GM18505 (cell line): Measurements from ENCODE around the gene MEIOSIN.
"Not testable (repeated sequence)": the region's sequence is repeated elsewhere in the genome, so short reads cannot be mapped to it uniquely, and the experiment has no call there.

Experiments
- ATAC-seq: cut with Tn5 transposase; IDR thresholded peaks from one replicate; pipeline ENCODE4 v1.9.1; 2021; ENCODE audit not compliant: unreplicated experiment
- POLR2A ChIP-seq: IDR thresholded peaks from 4 replicates; pipeline ENCODE4 v1.6.1; 2011; ENCODE audit warnings: borderline replicate concordance; ENCODE audit not compliant: insufficient read depth, insufficient read length; ENCODE audit errors: extremely low read depth

MEIOSIN gene

DNA sequence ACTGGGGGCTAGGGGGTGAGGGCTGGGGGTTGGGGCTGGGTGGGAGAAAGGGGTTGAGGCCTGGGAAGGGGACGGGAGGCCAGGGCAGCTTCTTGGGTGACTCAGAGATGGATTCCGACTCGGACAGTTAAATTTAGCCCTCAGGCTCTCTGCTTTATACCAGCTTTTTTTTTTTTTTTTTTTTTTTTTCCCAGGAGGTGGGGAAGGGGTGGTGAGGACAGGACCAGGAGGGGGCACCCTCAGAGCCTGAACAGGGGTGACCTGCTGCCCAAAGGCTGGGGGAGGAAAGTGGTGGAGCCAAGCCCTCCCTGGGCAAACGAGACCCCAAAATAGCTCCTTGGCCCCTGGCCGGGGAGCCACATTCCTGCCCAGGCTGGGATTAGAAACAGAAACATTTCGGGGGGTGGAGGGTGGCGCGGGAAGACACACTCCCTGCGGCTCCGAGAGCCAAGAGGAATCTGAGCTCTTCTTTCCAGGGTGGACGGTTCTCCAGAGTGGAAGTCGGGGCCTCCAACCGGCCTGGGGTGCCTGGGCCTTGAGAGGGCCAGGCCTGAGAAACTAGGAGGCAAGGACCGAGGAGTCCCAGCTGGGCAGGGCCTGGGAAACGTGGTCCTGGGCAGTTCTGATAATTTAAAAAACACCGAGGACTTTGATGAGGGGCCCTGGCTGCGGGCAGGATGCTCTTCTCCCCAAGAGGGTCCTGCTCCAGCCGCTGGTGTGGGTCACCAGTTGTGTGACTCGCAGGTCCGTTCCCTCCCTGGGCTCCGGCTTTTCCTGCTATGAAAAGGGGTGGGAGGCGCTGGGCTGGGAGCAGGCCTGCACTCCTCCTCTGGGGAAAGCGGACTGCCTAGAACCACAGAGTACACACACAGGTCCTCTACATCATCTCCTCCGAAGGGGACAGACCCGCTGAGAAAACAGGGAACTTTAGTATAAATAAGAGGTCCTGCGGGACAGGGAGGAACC, 49.9 kb downstream of the MEIOSIN start:
- no peak for ATAC-seq
- no peak for TF ChIP-seq POLR2A

DNA sequence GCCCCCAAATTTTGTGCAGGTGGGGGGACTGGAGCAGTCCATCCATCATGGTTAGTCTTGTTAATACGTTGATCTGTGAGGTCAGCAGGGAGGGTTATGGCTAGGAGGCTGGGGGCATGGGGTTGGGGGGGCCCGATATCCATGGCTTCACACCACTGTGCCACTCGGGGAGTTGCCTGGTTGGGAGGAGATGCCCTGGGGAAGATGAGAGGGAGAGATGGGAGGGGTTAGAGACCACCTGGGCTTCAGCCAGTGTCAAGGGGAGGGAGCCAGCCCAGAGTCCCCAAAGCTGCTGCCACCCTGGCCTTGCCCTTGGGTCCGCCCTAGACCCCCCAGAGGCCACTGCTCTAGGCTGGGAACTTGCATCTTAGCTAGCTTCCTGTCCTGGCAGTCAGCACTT, 50.9 kb downstream of the MEIOSIN start:
- ATAC-seq: no peak
- no peak for TF ChIP-seq POLR2A

DNA sequence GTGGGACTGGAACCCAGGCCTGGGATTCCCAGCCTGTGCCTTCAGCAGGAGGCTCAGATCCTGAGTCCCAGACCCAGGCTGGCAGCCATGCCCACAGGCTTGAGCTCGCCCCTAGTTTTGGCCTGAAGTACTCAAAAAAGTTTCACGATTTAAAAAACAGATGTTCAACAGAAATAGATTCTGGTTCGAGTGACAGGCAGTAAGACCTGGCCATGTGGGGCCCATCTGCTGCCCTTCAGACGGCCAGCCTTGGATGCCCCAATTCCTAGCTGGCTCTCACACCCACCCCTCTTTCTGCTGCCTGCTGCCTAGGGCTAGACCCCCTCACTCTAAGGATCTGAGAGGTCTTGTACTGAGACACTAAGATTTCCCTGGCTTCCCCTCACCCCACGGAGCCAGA, 51.9 kb downstream of the MEIOSIN start:
- no peak for ATAC-seq
- no peak for TF ChIP-seq POLR2A

DNA sequence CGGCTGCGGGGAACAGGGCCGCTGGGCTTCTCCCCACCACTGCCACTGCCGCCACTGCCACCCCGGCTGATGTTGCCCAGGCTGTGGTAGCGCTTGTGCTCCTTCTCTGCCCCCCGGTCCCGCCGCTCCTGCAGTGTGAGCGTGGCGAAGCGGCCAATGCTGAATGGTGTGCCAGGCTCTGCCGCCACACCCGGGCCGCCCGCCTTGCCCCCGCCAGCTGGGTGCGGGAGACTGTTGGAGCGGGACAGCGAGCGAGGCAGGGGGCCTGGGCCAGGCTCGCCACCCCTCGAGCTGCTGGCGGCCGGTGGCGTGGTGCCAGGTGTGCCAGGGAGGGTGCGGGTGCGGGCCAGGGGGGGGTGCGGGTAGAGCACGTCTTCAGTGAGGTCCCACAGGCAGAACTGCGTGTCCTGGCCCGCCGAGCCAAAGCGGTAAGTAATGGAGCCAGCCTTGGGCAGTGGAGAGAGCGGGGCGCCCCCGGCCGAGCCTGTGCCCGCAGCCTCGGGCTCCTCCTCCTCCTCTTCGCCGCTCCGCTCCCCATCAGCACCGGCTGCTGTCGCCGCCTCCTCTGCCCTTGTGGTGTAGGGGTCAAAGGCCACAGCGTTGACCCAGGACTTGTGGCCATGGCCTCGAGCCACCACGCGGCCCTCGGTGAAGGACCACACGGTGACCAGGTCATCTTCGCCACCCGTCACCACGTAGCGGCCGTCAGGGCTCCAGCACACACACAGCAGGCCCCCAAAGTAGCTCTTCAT, 52.7 kb downstream of the MEIOSIN start:
- ATAC-seq: no peak
- no peak for TF ChIP-seq POLR2A

DNA sequence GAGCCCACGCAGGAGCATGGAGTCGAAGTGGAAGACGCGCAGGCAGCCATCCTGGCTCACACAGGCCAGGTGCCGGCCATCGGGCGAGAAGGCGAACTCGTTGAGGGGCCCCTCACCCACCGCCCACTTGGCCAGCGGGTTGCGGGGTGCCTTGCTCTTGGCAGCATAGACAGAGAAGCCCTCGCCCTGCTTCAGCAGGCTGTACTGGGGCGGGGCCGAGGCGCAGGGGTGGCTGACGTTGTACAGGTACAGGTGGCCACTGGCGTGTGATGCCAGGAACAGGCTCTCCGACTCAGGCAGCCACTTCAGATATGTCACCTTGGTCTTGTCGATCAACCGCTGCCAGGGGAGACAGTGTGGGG, 53.3 kb downstream of the MEIOSIN start:
- no peak for TF ChIP-seq POLR2A
- no peak for ATAC-seq

DNA sequence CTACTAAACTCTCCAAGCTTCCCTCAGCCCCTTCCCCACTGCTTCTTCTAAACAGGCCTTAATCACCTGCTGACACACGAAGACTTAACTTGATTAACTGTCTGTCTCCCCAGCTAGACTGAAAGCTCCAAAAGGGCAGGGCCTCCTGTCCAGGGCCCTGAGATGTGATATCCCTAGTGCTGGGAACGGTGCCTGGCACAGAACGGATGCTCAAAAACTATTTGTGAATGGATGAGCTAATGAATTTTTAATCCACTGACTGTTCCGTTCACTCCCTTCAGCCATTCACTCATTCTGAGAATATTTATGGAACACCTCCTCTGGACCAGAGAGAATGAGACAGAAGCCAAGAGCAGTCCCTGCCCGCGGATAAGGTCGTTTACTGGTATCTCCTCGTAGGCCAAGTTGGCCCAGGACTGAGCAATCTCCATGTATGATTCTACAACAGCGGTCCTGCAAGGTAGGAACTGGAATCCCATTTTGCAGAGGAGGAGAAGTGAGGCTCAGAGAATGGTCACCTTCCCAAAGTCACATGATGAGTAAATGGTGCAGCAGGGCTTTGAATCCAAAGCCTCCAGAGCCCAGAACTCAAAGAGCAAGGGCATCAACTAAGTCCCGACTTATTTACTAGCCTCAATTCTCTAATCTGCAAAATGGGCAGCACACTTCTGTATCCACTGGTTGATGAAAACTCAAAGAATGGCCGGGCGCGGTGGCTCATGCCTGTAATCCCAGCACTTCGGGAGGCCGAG, 56.0 kb downstream of the MEIOSIN start:
- ATAC-seq: no peak
- TF ChIP-seq POLR2A: no peak

DNA sequence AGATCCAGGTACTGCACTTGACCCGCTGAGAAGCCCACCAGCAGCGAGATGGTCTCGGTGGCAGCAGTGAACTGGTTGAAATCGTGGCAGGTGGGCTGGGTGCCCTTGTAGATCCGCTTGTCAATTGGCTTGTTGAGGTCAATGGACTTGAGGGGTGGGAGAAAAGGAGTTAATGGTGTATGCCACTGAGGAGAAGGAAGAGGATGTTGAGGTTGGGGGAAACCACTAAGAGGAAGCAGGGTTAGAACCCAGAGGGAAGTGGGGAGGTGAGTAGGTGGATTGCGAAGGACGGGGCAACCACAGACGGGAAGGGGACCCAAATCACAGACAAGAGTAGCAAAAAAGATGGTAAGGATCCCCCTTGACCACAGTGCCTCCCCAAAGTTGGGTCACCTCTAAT, 57.7 kb downstream of the MEIOSIN start:
- no peak for ATAC-seq
- TF ChIP-seq POLR2A: no peak

DNA sequence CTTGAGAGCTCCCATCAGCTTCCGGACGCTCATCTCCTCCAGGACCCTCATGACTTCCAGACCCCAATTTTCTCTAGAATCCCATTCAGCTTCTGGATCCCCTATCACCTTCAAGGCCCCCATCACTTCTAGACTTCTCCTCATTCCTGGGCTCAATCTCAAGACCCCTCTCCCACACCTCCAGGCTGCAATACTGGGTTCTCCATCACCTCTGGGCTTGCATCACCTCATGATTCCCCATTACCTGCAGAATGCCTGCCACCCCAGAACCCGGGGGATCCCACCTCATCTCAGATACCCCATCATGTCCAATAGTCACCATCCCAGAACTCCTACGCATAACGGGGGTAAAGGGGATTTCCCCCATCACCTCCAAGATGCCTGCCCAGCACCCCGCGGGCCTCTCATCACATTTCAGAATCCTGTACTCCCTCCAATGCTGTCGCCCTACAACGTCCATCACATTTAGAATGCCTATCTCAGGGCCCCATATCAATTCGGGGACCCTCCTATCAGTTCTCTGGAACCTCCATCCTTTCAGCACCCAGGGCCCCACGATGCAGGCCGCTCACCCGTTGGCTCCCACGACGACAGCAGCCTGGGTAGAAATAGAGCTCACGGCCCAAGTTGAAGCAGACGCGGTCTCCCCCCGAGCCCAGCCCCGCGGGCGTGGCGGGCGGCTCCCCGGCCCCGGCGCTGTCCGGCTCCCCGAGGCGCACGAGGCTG, 58.7 kb downstream of the MEIOSIN start:
- ATAC-seq: peak; percentile 34
- TF ChIP-seq POLR2A: no peak

DNA sequence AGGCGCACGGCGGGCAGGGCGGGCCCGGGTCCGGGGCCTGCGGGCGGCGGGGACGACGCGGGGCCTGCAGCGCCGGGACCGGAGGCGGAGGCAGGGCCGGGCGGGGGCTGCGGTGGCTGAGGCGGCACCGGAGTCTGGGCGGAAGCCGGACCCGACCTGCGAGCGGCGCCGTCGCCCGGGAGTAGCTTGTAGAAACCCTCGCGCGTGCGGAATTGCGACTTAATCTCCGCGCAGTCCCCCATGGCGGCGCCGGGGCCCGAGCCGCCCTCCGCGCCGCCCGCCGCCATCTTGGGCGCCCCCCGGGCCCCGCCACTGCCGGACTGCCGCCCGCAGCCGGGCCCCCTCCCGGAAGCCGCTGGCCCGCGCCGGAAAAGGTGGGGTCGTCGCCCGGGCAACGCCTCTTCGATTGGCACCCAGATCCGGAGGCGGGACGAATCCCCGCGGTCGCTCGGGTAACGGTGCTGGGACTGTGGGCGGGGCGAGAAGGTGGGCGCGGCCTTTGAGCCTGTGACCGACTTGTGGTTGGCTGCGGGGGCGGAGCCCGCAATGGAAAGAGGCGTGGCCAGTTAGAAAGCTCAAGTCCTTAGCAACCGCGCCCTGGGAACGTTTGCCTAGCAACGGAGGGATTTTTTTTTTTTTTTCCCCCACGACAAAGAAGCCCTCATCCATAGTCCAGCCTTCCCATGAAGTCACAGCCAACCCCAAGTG, 59.4 kb downstream of the MEIOSIN start, which contains the start of gene DMWD:
Gene DMWD, minus strand, starts transcription at position 376 of the 708 bp plus-strand sequence. Its CDS starts 89 bp downstream, at position 287.
- peak; percentile 82 for ATAC-seq
- peak; percentile 85 for TF ChIP-seq POLR2A

DNA sequence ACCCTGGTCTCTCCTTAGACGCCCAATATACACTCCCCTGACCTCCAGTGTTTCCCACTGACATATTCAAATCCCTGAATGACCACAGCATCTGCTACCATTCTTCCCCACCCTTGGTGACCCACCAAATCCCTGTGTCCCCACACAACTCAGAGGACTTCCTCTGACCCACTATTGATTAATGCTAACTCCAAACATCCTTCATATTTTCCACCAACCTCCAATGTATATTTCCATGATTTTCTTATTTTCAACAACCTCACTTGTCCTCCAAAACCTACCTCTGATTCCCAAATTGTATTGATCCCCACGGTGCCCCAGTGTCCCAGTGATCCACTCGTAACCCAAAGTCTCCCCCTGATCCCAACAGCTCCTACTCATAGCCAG, 59.9 kb downstream of the MEIOSIN start:
- TF ChIP-seq POLR2A: no peak
- no peak for ATAC-seq

DNA sequence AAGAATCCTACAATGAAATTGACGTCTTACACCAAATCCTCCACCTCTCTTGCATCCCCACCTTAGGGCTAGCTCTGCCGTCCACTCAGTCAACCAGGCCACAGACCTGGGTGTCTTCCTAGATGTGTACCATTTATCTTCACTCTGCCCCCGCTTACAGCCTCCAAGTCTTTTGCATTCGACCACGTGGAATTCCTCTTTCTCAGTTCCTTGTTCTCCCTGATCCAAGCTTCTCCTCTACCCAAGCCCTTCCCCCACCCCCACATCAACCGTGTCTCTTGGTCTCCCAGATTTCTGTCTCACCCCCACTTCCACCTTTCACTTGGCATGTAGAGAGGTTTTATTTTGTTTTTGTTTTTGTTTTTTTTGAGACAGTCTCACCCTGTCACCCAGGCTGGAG, 60.6 kb downstream of the MEIOSIN start:
- TF ChIP-seq POLR2A: no peak
- ATAC-seq: no peak

DNA sequence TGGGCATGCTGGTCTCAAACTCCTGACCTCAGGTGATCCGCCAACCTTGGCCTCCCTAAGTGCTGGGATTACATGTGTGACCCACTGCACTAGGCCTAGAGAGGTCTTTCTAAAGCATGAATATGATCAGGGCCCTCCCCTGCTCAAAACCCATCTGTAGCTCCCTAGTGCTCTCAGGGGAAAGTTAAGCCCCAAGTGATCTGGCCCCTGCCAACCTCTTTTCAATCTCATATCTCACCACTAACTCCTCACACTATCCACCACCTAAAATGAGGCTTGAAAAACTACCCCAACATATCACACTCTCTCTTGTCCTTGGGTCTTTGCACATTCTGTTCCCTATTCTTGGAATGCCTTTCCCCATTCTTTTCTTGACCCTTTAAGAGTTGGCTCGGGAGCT, 61.4 kb downstream of the MEIOSIN start:
- no peak for TF ChIP-seq POLR2A
- ATAC-seq: no peak

DNA sequence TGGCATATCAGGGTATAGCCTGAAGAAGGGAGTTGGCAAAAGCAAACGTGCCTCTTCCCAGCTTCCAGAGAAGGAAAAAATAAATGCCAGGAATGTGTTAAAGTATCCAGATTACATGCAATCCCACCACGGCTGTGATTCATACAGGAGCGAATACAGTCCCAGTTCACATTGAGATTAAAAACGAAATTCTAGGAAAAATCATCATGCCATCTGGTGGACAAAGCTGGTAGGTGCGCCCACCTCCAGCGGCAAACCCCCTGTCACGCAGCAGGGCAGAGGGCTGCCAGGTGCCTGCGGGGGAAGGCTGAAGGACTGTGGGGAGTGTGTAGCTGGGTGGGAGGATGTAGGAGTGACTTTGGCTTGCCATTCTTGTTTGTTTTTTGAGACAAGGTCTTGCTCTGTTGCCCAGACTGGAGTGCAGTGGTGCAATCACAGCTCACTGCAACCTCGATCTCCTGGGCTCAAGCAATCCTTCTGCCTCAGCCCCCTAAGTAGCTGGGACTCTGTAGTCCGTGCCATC, 65.8 kb downstream of the MEIOSIN start:
- ATAC-seq: no peak
- no peak for TF ChIP-seq POLR2A

DNA sequence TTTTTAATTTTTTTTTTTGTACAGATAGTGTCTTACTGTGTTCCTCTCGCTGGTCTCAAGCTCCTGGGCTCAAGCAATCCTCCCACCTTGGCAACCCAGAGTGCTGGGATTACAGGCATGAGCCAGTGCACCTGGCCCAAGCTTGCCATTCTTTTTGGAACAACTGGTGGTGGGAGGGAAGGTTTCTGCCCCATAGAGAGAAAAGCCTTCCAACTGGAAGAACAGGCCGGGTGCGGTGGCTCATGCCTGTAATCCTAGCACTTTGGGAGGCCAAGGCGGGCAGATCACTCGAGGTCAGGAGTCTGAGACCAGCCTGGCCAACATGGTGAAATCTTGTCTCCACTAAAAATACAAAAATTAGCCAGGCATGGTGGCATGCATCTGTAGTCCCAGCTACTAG, 66.3 kb downstream of the MEIOSIN start:
- not testable (repeated sequence) for ATAC-seq
